Activated CD4-positive, alpha-beta T cell treated with anti-CD3 and anti-CD28 coated beads, Interleukin-2, Interleukin-6, amounts not matched to agents 100 ng/mL and 50 ng/mL, durations not matched to agents 16 hours and 8 hours (primary cell): ENCODE results near the gene BAIAP2L1.

Experiments used
- DNase-seq: peaks from one replicate; pipeline ENCODE4 v3.0.0-alpha.2; 2020

The BAIAP2L1 gene

DNA sequence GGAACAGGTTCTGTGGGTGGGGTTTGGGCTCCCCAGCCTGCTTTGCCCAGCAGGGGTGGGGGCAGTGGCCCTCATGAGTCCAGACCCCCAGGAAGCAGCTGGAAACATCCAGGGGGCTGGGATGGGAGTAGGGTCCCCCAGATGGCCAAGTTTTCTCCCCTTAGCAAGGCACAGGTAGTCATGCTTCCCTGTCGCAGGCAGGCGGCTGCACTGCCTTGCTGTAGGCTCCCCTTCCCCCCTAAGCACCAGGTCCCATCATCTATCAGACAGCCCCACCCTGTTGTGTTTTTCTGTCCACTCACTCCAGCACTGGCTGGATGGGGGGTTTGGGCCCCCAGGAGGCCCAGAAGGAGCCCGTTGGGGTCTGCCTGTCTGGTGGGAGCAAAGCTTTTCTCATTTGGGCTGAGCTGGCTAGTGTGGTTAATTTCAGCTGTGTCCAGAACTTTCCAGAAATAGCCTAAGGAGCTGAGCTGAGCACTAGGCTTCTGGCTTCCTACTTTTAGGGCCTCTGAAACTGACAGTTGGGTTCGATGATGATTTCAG is 111.5 kb downstream of the BAIAP2L1 start:
- no peak for DNase-seq

- DNase-seq, result no peak
These were observed 112.6 kb downstream of the BAIAP2L1 start for GRCh38 chr7:98288064-98288823.

DNA sequence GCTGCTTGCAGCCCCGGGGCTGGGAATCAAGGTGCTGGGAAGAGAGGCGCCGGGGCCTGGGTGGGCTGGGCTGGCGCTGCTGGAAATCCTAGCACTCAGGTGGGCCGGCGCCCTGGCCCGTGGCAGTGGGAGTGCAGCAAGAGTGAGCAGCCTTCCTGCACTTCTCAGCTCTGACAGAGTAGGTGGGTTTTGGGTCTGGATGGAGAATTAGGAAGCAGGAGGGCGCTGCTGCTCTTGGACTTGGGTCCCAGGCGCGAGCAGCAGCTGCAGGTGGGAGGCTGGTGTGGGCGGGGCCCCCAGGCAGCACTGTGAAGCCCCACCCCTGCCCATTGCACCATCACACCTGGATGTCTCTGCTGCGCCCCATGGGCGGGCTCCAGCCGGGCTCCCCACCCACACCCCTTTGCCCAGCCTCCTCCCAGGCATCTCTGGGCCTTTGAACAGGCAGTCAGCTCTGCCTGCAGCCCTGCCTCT is 113.4 kb downstream of the BAIAP2L1 start:
- DNase-seq, result no peak

DNA sequence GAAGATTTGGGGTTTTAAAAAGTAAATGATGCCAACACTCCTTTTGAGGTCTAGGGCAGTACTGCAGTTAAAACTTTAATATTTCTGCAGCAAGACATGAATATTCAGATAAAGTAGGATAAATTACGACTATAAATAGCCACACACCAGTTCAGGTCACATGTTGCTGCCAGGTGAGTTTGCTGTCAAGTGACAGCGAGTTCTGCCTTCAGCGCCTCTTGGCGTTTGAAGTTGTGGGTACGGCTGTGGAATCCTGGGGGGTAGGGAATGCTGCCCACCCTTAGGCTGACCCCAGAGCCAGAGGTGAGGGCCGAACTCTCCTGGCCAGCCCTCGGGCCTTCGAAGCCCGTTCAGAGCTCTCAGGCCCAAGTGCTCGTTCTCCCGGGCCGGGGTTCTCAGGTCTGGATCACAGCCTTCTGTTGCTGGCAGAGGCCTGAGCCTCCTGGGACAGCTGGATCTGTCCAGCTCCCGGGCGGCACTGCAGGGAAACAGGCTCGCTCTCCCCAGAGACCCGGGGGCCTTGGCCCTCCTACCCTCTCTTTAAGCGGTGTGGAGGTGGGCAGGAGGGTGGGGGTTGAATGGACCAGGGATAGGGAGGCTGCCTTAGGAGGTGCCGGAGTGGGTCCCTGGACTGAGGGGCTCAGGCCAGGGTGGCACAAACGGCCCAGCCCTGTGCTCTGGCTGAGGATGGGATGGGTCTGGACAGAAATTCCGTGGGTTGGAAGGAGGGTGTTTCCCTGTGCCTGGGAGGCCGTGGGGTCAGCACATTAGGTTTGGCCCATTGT is 114.0 kb downstream of the BAIAP2L1 start:
- DNase-seq, result no peak

- DNase-seq, result no peak
These were observed 114.8 kb downstream of the BAIAP2L1 start for GRCh38 chr7:98286093-98286539.

DNA sequence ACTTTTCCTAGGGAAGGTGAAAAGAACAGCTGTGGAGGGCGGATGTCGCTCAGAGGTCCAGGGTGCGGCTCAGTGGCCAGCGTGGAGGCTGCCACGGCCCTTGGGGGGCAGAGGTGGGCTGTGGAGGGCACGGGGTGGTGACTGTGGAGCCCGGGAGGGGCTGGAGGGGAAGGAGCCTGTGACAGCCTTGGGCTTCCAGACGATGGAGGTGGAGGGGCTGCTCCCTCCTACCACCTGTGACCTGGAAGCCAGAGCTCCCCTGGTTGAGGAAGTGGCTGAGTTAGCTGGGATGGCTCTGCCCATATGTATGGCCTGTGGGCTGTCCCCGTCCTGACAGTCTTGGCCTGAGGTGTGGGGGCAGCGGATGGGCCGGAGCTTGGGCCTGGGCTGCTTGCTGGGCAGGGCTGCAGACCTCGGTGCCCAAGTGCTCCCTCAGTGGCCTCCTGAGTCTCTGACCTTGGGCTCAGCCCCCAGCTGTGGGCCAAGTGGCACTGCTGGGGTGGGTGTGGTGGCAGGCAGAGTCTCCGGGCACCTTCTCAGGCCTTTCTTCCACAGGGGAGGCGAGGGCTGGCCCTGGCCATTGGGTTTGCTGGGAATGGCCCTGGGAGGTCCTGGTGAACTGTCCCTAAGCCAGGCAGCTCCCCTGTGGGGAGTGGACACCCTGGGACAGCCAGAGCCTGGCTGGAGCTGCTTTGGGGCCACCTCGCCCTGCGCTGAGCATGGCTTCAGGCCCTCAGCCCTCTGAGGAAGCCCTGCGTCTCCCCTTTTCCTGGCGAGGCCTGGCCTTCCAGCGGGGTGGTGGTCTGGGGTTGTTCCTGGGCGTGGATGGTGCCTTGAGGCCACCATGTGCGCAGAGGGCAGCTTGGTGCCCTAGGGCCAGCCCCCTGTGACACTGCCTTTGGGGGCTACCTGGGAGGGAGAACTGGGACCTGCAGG is 115.5 kb downstream of the BAIAP2L1 start:
- no peak for DNase-seq

GRCh38 chr7:98284335-98285036 is 116.4 kb downstream of the BAIAP2L1 start:
- no peak for DNase-seq

DNA sequence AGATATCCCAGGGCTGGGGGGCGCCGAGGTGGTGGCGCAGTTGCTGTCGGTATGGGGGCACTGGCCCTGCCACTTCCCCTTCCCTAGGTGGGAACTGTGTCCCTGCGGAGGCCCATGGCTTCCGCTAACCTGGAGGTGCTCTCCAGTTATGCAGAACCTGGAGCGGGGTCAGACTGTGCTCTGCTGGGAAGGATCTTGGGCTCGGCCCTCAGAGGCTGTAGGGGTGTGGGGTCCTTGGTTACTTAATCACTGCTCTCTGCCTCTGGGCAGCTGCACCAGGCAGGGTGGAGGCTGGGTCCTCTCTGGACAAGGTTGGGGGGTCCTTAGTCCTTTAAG is 117.0 kb downstream of the BAIAP2L1 start:
- DNase-seq, result no peak

GRCh38 chr7:98283127-98283886 is 117.6 kb downstream of the BAIAP2L1 start:
- DNase-seq, result no peak

- DNase-seq, result no peak
These were observed 118.2 kb downstream of the BAIAP2L1 start for GRCh38 chr7:98282703-98283102.

GRCh38 chr7:98281757-98282606 is 118.9 kb downstream of the BAIAP2L1 start:
- DNase-seq, result peak; percentile 30

DNA sequence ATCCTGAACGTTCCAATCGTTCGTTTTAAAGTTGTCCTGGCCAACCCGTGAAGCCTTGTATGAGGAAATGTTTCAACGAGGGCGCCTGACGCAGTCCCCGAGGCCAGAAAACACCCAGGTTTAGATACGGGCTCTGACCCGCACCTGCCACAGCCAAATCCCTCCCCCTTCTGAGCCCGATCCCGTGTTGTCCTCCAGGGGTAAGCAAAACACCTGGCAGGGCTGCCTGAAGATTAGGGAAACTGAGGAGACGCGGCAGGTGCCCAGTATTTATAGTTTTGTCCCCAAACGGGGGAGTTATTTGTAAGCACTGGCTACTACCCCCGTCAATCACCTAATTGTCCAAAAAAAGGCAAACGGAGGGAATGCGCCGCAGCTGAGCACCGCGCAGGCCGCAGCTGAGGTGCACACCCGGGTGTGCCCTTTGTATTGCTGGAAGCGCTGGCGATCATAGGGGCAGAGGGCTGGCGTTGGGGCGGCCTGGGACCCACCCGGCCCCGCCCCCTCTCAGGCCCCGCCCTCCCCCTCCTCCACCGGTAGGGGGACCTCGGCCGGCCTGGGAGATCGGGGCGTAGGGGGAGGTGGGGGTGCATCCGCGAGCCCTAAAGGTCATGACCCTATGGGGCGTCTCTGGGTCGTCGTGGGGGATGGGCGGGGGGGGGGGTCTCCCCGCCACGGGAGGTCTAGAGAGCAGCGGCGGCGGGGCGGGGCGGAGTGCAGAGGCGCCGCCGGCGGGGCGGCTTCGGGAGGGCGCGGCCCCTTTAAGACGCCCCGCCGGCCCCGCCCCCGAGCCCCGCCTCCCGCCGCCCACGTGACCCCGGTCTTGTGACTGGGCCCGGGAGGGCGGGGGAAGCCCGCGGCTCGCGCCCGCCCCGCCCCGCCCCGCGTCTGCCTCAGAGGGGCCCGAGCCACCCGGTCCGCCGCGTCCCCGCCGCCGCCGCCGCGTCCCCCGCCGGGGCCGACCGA is 119.8 kb downstream of the BAIAP2L1 start, which contains the start of gene BRI3:
Gene BRI3 (plus strand): TSS at position 896 of the 966 bp plus-strand sequence. CDS start 110 bp downstream, outside the sequence.
- peak; percentile 91 for DNase-seq

DNA sequence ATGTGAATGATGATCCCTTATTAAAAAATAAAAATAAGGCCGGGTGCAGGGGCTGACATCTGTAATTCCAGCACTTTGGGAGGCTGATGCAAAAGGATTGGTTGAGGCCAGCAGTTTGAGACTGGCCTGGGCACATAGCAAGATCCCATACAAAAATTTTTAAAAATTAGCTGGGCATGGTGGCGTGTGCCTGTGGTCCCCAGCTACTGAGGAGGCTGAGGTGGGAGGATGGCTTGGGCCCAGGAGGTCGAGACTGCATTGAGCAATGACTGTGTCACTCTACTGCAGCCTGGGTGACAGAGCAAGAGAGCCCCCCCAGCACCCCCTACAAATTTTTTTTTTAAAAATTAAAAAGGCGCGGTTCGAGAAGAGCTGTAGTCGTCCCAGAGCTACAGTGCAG is 120.6 kb downstream of the BAIAP2L1 start:
- no peak for DNase-seq

DNA sequence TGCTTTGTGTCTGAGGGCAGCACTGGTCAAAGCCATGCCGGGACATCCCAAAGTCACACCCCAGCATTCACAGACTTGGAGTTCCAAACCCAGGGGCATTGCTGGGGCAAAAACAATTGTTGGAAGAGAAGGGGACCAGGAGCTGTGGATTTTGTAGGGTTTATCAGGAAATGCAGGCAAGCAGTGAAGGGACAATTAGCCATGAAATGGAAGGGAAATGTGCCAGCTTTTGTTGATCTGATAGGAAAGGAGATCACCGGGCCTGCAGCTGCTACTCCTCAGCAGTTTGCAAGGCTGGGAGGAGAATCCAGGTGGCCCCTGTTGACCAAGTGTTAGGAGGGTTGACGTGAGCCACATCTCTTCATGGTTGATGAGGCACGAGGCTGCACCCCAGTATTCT is 122.0 kb downstream of the BAIAP2L1 start:
- no peak for DNase-seq

DNA sequence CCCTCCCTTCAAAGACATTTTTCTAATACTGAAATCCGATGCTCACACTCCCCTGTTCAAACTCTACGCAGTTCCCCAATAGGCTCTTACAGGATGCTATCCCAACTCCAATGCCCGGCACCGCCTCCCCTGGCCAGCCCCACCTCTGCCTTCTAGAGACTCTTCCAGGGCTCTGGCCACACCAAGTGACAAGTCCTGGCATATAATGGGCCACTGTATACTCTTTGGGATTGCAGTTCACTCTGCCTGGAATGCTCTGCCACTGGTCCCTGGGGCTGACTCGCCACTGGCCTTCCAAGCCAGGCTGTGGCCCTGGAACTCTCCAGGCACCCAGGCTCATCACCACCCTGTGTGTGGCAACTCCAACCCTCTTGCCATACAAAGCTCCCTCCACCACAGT is 122.5 kb downstream of the BAIAP2L1 start:
- DNase-seq, result no peak

- no peak for DNase-seq
These were observed 124.6 kb downstream of the BAIAP2L1 start for GRCh38 chr7:98276241-98276761.

DNA sequence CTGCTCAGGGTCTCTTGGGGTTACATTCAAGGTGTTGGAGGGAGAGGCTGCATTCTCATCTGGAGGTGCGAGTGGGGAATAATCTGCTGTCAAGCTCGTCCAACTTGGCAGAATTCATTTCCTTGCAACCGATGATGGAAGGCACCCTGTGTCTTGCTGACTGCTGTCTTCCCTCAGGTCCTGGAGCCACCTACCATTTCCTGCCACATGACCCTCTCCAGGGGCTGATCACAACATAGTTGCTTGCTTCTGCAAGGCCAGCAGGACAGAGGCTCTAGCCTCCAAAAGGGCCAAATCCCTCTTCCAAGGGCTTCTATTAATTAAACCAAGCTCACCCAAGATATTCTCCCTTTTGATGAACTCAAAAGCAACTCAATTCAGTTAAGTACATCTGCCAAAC is 133.6 kb downstream of the BAIAP2L1 start:
- no peak for DNase-seq

GRCh38 chr7:98266840-98267239 is 134.1 kb downstream of the BAIAP2L1 start:
- no peak for DNase-seq

- no peak for DNase-seq
These were observed 135.0 kb downstream of the BAIAP2L1 start for GRCh38 chr7:98265841-98266271.
